ENCODE data around the gene YAF2. TPM values are rescaled to one million over a fixed set of nuclear protein-coding genes. Genes with fewer than 3 reads are reported as not detected.
"Not testable (repeated sequence)": the region's sequence is repeated elsewhere in the genome, so short reads cannot be mapped to it uniquely, and the experiment has no call there.

YAF2 gene
- total and polyA plus RNA-seq, 2 donors (not counting 3 experiments of a cell fraction or from before 2014, with no cell fraction given), result 6.9 to 29.2 TPM

GRCh38 chr12:42249033-42249432 lies 11.0 kb upstream of the YAF2 start:
- H4K20me1 ChIP-seq (replicated peaks; ENCODE audit: control insufficient read depth, extremely low read depth, insufficient read depth, low read length); dilution Hi-C loops (cut with MboI; ENCODE audit: extremely low pct_ligation_motif_present, low sequenced_read_pairs); intact Hi-C loops (cut with micrococcal nuclease); CTCF ChIA-PET; H3K79me2 ChIP-seq (ENCODE audit: control insufficient read depth, insufficient read depth, low read length); H3K4me3 ChIP-seq (replicated peaks in 1 of 3; ENCODE audit: insufficient read depth in 1 of 3, low read depth in 1 of 3, low read length in 3 of 3); BruUV-seq (replicated peaks); POLR2A ChIA-PET; DNase-seq (ENCODE audit: low read depth, low spot score); H3K27me3 ChIP-seq (ENCODE audit: control insufficient read depth in 2 of 2, insufficient read depth in 2 of 2, low read length in 2 of 2); H3K4me2 ChIP-seq (ENCODE audit: insufficient read depth, low read length); H3K9me3 ChIP-seq (replicated peaks; ENCODE audit: control insufficient read depth, insufficient read depth, low read length); FAIRE-seq; H3K9ac ChIP-seq (replicated peaks; ENCODE audit: extremely low read depth, insufficient read depth, low read length); H3K27ac ChIP-seq (ENCODE audit: insufficient read depth, low read depth, low read length); H3K36me3 ChIP-seq (ENCODE audit: control insufficient read depth in 2 of 2, extremely low read depth in 1 of 2, insufficient read depth in 2 of 2, low read length in 2 of 2); H2AFZ ChIP-seq (ENCODE audit: low read depth, low read length); H3K4me1 ChIP-seq (ENCODE audit: control insufficient read depth, extremely low read depth, insufficient read depth, low read length); H3K9me1 ChIP-seq (replicated peaks; ENCODE audit: control insufficient read depth, extremely low read depth, insufficient read depth, low read length): not testable (repeated sequence)

GRCh38 chr12:42240131-42240750 lies 2.2 kb upstream of the YAF2 start:
- Histone ChIP-seq H3K27ac (ENCODE audit: insufficient read depth, low read depth, low read length) (no peak overlapping the region), H3K4me3 (replicated peaks in 1 of 3; ENCODE audit: insufficient read depth in 1 of 3, low read depth in 1 of 3, low read length in 3 of 3) (no peak overlapping the region), H3K36me3 (ENCODE audit: control insufficient read depth in 2 of 2, extremely low read depth in 1 of 2, insufficient read depth in 2 of 2, low read length in 2 of 2) (no peaks in the 10 kb centered on the region), H3K79me2 (ENCODE audit: control insufficient read depth, insufficient read depth, low read length) (peaks cover 14% of the 10 kb centered on the region), H3K9me3 (replicated peaks; ENCODE audit: control insufficient read depth, insufficient read depth, low read length) (no peaks in the 10 kb centered on the region), H4K20me1 (replicated peaks; ENCODE audit: control insufficient read depth, extremely low read depth, insufficient read depth, low read length) (no peaks in the 10 kb centered on the region), H3K9me1 (replicated peaks; ENCODE audit: control insufficient read depth, extremely low read depth, insufficient read depth, low read length) (no peaks in the 10 kb centered on the region), H3K4me2 (ENCODE audit: insufficient read depth, low read length) (no peak overlapping the region), H3K9ac (replicated peaks; ENCODE audit: extremely low read depth, insufficient read depth, low read length) (no peak overlapping the region), H2AFZ (ENCODE audit: low read depth, low read length) (no peak overlapping the region), H3K27me3 (ENCODE audit: control insufficient read depth in 2 of 2, insufficient read depth in 2 of 2, low read length in 2 of 2) (no peaks in the 10 kb centered on the region), H3K4me1 (ENCODE audit: control insufficient read depth, extremely low read depth, insufficient read depth, low read length) (peaks cover 13% of the 10 kb centered on the region)
- DNase-seq (ENCODE audit: low read depth, low spot score) (no peak), FAIRE-seq (peak; percentile 33)
- TF ChIP-seq EZH2 (IDR thresholded peaks at IDR 0.05; ENCODE audit: borderline replicate concordance, low read depth, low read length, severe bottlenecking), result no peak
- no peak for TF ChIP-seq POLR2AphosphoS5 (IDR thresholded peaks at IDR 0.05; ENCODE audit: insufficient read depth, low read depth, low read length)
- TF ChIP-seq MYC (IDR thresholded peaks at IDR 0.05; ENCODE audit: low read depth, low read length), result no peak
- no peak for TF ChIP-seq CTCF (IDR thresholded peaks at IDR 0.05; ENCODE audit: extremely low read depth in 1 of 2, insufficient read depth in 1 of 2, low read depth in 1 of 2, low read length in 2 of 2)
- no peak for TF ChIP-seq FOS (IDR thresholded peaks at IDR 0.05; ENCODE audit: borderline replicate concordance, insufficient read depth, low read length)
- no peak for TF ChIP-seq JUN (IDR thresholded peaks at IDR 0.05; ENCODE audit: borderline replicate concordance, insufficient read depth, insufficient read length, low read depth)
- no peak for TF ChIP-seq GATA2 (IDR thresholded peaks at IDR 0.05; ENCODE audit: insufficient read depth, insufficient read length, low read depth, low read length)
- no peak for TF ChIP-seq POLR2A (IDR thresholded peaks at IDR 0.05; ENCODE audit: low read depth, low read length)
- TF ChIP-seq MAX (IDR thresholded peaks at IDR 0.05; ENCODE audit: insufficient read depth, insufficient read length), result no peak
- POLR2A ChIA-PET, result no interaction called here
- intact Hi-C loops (cut with micrococcal nuclease), result no loop called here
- dilution Hi-C loops (cut with MboI; ENCODE audit: extremely low pct_ligation_motif_present, low sequenced_read_pairs), result no loop called here
- CTCF ChIA-PET, result no interaction called here
- no TSS peak for BruUV-seq (replicated peaks)
